ENCODE measurements around the gene INTS1.

DNA sequence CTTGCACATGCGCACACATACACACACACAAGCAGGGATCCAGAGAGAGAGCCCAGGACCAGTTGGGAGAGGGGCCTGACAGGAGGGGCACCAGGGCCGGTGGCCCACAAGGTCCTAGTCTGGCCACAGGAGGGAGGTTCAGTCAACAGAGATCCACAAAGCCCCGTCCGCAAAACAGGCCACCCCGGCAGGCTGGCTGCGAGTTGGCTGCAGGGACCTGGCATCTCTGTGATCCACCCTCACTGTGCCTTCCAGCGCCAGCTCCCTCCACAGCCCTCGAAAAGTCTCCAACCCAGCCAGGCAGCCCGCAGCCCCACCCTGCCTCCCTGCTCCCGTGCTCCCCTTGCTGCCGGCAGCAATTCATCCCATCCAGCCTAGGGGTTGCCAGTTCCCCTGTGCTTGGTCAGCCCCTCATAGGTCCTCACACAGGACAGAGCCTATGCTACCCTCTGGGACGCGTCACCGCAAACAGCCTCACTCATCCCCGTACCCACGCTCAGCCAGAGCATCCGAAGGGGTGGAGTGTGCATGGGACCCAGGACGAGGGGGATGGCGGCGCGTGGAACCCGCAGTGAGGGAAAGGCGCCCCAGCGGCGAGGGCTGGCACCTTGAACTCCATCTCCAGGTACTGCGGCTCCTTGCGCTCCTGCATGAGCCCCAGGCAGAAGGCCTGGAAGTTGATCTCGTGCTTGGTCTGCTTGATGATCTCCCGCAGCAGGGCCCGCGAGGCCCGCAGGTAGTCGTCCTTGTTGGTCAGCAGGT, 7.5 kb downstream of the INTS1 start:
- no peak for TF ChIP-seq EP300 (IDR thresholded peaks at IDR 0.05)
- TF ChIP-seq, protein P1, sequence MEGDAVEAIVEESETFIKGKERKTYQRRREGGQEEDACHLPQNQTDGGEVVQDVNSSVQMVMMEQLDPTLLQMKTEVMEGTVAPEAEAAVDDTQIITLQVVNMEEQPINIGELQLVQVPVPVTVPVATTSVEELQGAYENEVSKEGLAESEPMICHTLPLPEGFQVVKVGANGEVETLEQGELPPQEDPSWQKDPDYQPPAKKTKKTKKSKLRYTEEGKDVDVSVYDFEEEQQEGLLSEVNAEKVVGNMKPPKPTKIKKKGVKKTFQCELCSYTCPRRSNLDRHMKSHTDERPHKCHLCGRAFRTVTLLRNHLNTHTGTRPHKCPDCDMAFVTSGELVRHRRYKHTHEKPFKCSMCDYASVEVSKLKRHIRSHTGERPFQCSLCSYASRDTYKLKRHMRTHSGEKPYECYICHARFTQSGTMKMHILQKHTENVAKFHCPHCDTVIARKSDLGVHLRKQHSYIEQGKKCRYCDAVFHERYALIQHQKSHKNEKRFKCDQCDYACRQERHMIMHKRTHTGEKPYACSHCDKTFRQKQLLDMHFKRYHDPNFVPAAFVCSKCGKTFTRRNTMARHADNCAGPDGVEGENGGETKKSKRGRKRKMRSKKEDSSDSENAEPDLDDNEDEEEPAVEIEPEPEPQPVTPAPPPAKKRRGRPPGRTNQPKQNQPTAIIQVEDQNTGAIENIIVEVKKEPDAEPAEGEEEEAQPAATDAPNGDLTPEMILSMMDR (IDR thresholded peaks at IDR 0.05), result no peak
